GM23338 (cell line): ENCODE results near the gene PHRF1.
A peak's percentile ranks its signal among the peaks of the same experiment; 100 is the strongest.

ENCODE experiments used
- CREB1 ChIP-seq: fragments of 250-450 bp; sonication (Bioruptor Pico); IDR thresholded peaks from 2 replicates; pipeline ENCODE4 v1.5.0; 2020; ENCODE audit warnings: low read depth, mild to moderate bottlenecking, moderate library complexity
- CTCF ChIP-seq, 2 experiments: fragments of 200-600 bp in 1 of 2; sonication (generic) in 1 of 2; conservative IDR thresholded peaks; 2 replicates each; pipeline versions ENCODE4 v1.5.1 to v1.6.1; 2016 to 2017; ENCODE audit warnings: antibody characterized with exemption in 2 of 2, low read depth in 2 of 2, mild to moderate bottlenecking in 2 of 2, moderate library complexity in 1 of 2
- EZH2 ChIP-seq: fragments of 200-600 bp; sonication (generic); IDR thresholded peaks from one replicate; pipeline ENCODE4 v1.8.0; 2017; ENCODE audit warnings: antibody characterized with exemption, mild to moderate bottlenecking, low read depth; ENCODE audit not compliant: unreplicated experiment
- EZH2phosphoT487 ChIP-seq: fragments of 200-600 bp; sonication (generic); IDR thresholded peaks from one replicate; pipeline ENCODE4 v1.8.1; 2018; ENCODE audit warnings: antibody characterized with exemption; ENCODE audit not compliant: unreplicated experiment
- NANOG ChIP-seq: IDR thresholded peaks from 2 replicates; pipeline ENCODE4 v1.6.1; 2016; ENCODE audit warnings: antibody characterized with exemption, borderline replicate concordance
- ZNF114 ChIP-seq: fragments of 250-450 bp; sonication (Bioruptor Pico); IDR thresholded peaks from 2 replicates; pipeline ENCODE4 v1.5.0; 2020; ENCODE audit warnings: mild to moderate bottlenecking, moderate library complexity

GRCh38 chr11:597166-597725 lies 21.0 kb downstream of the PHRF1 start:
- peak; percentile 49 to 64 for TF ChIP-seq CTCF (conservative IDR thresholded peaks at IDR 0.05; ENCODE audit: low read depth in 2 of 2)
- no peak for TF ChIP-seq CREB1 (CRISPR knock-in tag)
- no peak for TF ChIP-seq EZH2
- no peak for TF ChIP-seq NANOG
- TF ChIP-seq EZH2phosphoT487, result no peak
- no peak for TF ChIP-seq ZNF114
